RWPE2 (cell line): ENCODE measurements around the gene ITGAD.

Experiments used
- ATAC-seq: fragments of 200-7000 bp; cut with Tn5 transposase; 3 replicates; pipeline ENCODE4 v1.9.1; 2021; ENCODE audit warnings: low read depth
- DNase-seq: peaks from one replicate; pipeline ENCODE4 v3.0.0-alpha.2; 2020; ENCODE audit warnings: low spot score
- H3K27ac ChIP-seq: fragments of 450-650 bp; 2 replicates; pipeline ENCODE4 v1.5.1; 2017; ENCODE audit warnings: mild to moderate bottlenecking; ENCODE audit not compliant: poor library complexity, severe bottlenecking
- H3K27me3 ChIP-seq: fragments of 250-450 bp; sonication (Bioruptor Pico); 2 replicates; pipeline ENCODE4 v1.5.1; 2021; ENCODE audit warnings: mild to moderate bottlenecking, moderate library complexity; ENCODE audit not compliant: insufficient read depth, poor library complexity, severe bottlenecking
- H3K36me3 ChIP-seq: fragments of 250-450 bp; sonication (Bioruptor Pico); 2 replicates; pipeline ENCODE4 v1.5.1; 2020; ENCODE audit warnings: low read depth, mild to moderate bottlenecking, moderate library complexity
- H3K4me1 ChIP-seq: fragments of 250-450 bp; sonication (Bioruptor Pico); 2 replicates; pipeline ENCODE4 v1.5.1; 2021; ENCODE audit warnings: mild to moderate bottlenecking, moderate library complexity; ENCODE audit not compliant: insufficient read depth, poor library complexity, severe bottlenecking
- H3K4me3 ChIP-seq: fragments of 250-450 bp; sonication (Bioruptor Pico); 2 replicates; pipeline ENCODE4 v1.5.1; 2021; ENCODE audit warnings: mild to moderate bottlenecking, moderate library complexity; ENCODE audit not compliant: severe bottlenecking
- H3K9me3 ChIP-seq: fragments of 250-450 bp; sonication (Bioruptor Pico); 2 replicates; pipeline ENCODE4 v1.5.1; 2021; ENCODE audit warnings: mild to moderate bottlenecking, moderate library complexity; ENCODE audit not compliant: severe bottlenecking
- CTCF ChIP-seq: fragments of 450-650 bp; IDR thresholded peaks from one replicate; pipeline ENCODE4 v1.5.1; 2017; ENCODE audit warnings: mild to moderate bottlenecking, moderate library complexity; ENCODE audit not compliant: poor library complexity, severe bottlenecking

Gene ITGAD

GRCh38 chr16:31428279-31428597 lies 35.1 kb downstream of the ITGAD start, which contains the start of gene COX6A2:
Gene COX6A2 (minus strand): TSS chr16:31428360. CDS start chr16:31428325, 35 bp downstream.
- no peaks in the 10 kb centered on the region for H3K9me3 ChIP-seq
- ATAC-seq (no peak), DNase-seq (peak; percentile 32)
- no peaks in the 10 kb centered on the region for H3K27me3 ChIP-seq
- TF ChIP-seq CTCF: no peak
- H3K27ac ChIP-seq: no peak within 1 kb of the TSS
- H3K4me1 ChIP-seq: peaks cover 3% of the 10 kb centered on the region
- H3K4me3 ChIP-seq: peak within 1 kb of the TSS; percentile 29
- H3K36me3 ChIP-seq: no peaks in the 10 kb centered on the region

- TF ChIP-seq CTCF: no peak
- DNase-seq: peak; percentile 4
- no peak overlapping the region for H3K27ac ChIP-seq
Observed at GRCh38 chr16:31428638-31429247, 35.6 kb downstream of the ITGAD start.

GRCh38 chr16:31429314-31429713 lies 36.2 kb downstream of the ITGAD start:
- H3K36me3 ChIP-seq: no peaks in the 10 kb centered on the region
- ATAC-seq: no peak
- no peak for TF ChIP-seq CTCF
- peaks cover 3% of the 10 kb centered on the region for H3K4me1 ChIP-seq
- peak; percentile 3 for DNase-seq
- no peaks in the 10 kb centered on the region for H3K27me3 ChIP-seq
- no peak overlapping the region for H3K27ac ChIP-seq
- H3K9me3 ChIP-seq: no peaks in the 10 kb centered on the region
- no peak overlapping the region for H3K4me3 ChIP-seq

More at GRCh38 chr16:31428638-31429247, 35.6 kb downstream of the ITGAD start:
- no peaks in the 10 kb centered on the region for H3K27me3 ChIP-seq
- ATAC-seq: peak; percentile 74
- no peak overlapping the region for H3K4me3 ChIP-seq
- no peaks in the 10 kb centered on the region for H3K36me3 ChIP-seq
- no peaks in the 10 kb centered on the region for H3K9me3 ChIP-seq
- peaks cover 3% of the 10 kb centered on the region for H3K4me1 ChIP-seq

- Histone ChIP-seq H3K27me3 (no peaks in the 10 kb centered on the region), H3K36me3 (no peaks in the 10 kb centered on the region), H3K4me1 (peaks cover 3% of the 10 kb centered on the region), H3K4me3 (no peak overlapping the region), H3K9me3 (no peaks in the 10 kb centered on the region), H3K27ac (no peak overlapping the region)
- ATAC-seq (no peak), DNase-seq (no peak)
- TF ChIP-seq CTCF: no peak
Observed at GRCh38 chr16:31429796-31430195, 36.7 kb downstream of the ITGAD start.

- DNase-seq (no peak), ATAC-seq (peak; percentile 24; the same call in 2 of the 3 replicates)
- Histone ChIP-seq H3K36me3 (no peaks in the 10 kb centered on the region), H3K27me3 (no peaks in the 10 kb centered on the region), H3K4me3 (no peak overlapping the region), H3K27ac (no peak overlapping the region), H3K9me3 (no peaks in the 10 kb centered on the region), H3K4me1 (peaks cover 3% of the 10 kb centered on the region)
- no peak for TF ChIP-seq CTCF
Observed at GRCh38 chr16:31430380-31431052, 37.4 kb downstream of the ITGAD start.
